Upper lobe of right lung (tissue), 1 donor: ENCODE measurements around the gene LPCAT2. TPM values are rescaled to one million over a fixed set of nuclear protein-coding genes. Genes with fewer than 3 reads are reported as not detected.

Source experiments
- ATAC-seq: fragments of 200-7000 bp; cut with Tn5 transposase; one replicate; pipeline ENCODE4 v1.9.1; 2020; ENCODE audit warnings: mild to moderate bottlenecking, moderate library complexity
- DNase-seq: peaks from one replicate; pipeline ENCODE4 v3.0.0-alpha.2; 2020
- H3K27ac ChIP-seq: fragments of 200-600 bp; one replicate; pipeline ENCODE4 v1.8.0; 2022
- H3K27me3 ChIP-seq: fragments of 200-600 bp; one replicate; pipeline ENCODE4 v1.8.0; 2022; ENCODE audit warnings: mild to moderate bottlenecking
- H3K36me3 ChIP-seq: fragments of 200-600 bp; one replicate; pipeline ENCODE4 v1.8.0; 2022
- H3K4me1 ChIP-seq: fragments of 200-600 bp; one replicate; pipeline ENCODE4 v1.8.0; 2022
- H3K4me3 ChIP-seq: fragments of 200-600 bp; one replicate; pipeline ENCODE4 v1.8.0; 2022; ENCODE audit warnings: mild to moderate bottlenecking
- H3K9me3 ChIP-seq: fragments of 200-600 bp; one replicate; pipeline ENCODE4 v1.8.0; 2022
- intact Hi-C: fragments of 100-400 bp; cut with DNase I; formaldehyde crosslinking; loops from one replicate; pipeline ENCODE4 v1.11.0; 2022
- total RNA-seq: library from RNA; stranded (reverse); fragmentation: NEBNext Ultra II Directional; extraction: Animal tissue kit (Norgen Biotek cat#: 25700); gene quantifications from one replicate; pipeline ENCODE4 v1.2.1, GENCODE V29; 2021
- TF ChIP-seq, protein P1 (sequence below): fragments of 200-600 bp; IDR thresholded peaks from one replicate; pipeline ENCODE4 v1.8.0; 2022; ENCODE audit warnings: antibody characterized with exemption
- donor health status: DM: no; HTN: yes; CAD: no; lungs with severe emphysema.

LPCAT2 gene
- total RNA-seq, 1 donor from 2014 or later: 32.8 TPM

DNA sequence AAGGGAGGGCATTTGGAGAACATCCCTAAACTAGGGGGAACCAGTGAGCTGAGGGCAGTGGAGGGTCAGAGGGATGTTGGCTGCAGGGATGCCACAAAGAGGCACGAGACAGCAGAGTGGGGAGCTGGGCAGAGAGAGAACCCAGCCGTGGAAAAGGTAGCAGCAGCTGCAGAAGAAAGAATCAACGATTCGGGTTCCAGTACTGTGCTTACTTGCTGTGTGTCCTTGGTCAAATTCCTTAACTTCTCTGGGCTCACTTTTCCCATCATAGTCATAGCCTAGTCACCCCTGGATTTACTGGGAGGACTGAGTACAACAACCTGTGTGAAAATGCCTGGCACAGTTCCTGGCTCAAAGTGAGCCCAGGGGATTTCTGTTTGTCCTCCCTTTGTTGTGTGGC lies 42.7 kb upstream of the LPCAT2 start:
- Histone ChIP-seq H3K9me3 (no peaks in the 10 kb centered on the region), H3K27me3 (no peaks in the 10 kb centered on the region), H3K4me3 (no peak overlapping the region), H3K27ac (no peak overlapping the region), H3K4me1 (peaks cover 7% of the 10 kb centered on the region), H3K36me3 (no peaks in the 10 kb centered on the region)
- DNase-seq (no peak), ATAC-seq (no peak)
- TF ChIP-seq, protein P1, sequence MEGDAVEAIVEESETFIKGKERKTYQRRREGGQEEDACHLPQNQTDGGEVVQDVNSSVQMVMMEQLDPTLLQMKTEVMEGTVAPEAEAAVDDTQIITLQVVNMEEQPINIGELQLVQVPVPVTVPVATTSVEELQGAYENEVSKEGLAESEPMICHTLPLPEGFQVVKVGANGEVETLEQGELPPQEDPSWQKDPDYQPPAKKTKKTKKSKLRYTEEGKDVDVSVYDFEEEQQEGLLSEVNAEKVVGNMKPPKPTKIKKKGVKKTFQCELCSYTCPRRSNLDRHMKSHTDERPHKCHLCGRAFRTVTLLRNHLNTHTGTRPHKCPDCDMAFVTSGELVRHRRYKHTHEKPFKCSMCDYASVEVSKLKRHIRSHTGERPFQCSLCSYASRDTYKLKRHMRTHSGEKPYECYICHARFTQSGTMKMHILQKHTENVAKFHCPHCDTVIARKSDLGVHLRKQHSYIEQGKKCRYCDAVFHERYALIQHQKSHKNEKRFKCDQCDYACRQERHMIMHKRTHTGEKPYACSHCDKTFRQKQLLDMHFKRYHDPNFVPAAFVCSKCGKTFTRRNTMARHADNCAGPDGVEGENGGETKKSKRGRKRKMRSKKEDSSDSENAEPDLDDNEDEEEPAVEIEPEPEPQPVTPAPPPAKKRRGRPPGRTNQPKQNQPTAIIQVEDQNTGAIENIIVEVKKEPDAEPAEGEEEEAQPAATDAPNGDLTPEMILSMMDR: no peak
- intact Hi-C loops: loop anchor here (10.0 kb wide), 1 partner anchor 239 kb away; no protein-coding TSS in a partner anchor

DNA sequence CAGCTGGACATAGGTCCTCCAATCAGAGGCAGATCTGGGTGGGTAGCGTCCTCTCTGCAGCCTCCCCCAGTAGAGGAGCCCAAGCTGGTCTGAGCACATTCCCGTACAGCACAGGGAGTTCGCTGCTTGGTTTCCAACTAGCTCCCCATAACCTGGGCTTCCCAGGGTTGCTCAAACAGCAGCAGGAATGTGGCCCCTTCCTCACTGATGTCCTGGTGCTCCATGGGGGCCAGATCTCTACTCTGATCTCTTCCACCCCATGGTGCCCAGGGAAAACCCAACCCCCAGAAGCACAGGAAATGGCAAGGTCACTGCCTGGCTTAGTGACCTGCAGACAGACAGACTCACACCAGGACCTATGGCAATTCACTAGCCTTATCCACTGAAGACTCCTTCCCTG lies 41.0 kb upstream of the LPCAT2 start:
- Histone ChIP-seq H3K36me3 (no peaks in the 10 kb centered on the region), H3K27ac (no peak overlapping the region), H3K4me3 (no peak overlapping the region), H3K27me3 (no peaks in the 10 kb centered on the region), H3K4me1 (peaks cover 7% of the 10 kb centered on the region), H3K9me3 (no peaks in the 10 kb centered on the region)
- intact Hi-C loops: loop anchor here (10.0 kb wide), 1 partner anchor 237 kb away; no protein-coding TSS in a partner anchor
- DNase-seq (no peak), ATAC-seq (no peak)
- TF ChIP-seq, protein P1: no peak

DNA sequence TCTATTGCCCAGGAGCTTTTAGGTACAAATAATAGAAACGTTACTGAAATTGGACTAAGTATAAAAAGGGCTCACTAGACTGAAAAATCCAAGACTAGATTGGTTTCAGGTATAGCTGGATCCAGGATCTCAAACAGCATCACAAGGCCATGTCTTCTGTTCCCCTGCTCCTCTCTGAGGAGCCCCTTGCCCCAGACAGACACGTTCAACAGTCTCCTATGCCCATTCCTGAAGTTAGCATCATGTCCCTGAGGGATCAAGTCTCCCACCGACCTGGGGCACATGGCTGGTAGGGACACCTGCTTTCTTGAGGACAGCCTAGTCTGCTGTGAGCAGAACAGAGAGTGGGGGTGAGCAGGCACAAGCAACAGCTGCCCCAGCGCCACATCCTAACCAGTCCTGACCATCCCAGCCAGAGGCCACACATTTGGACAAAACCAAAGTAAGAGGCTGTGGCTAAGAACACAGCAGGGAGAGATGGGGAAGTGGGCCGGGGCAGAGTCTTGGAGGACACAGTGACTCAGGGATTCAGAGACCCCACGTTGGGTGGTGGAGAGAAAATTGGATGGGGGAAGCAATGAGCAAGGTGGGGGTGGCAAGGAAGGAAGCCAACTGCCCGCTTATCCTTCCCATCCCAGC lies 40.4 kb upstream of the LPCAT2 start:
- Histone ChIP-seq H3K4me3 (no peak overlapping the region), H3K9me3 (no peaks in the 10 kb centered on the region), H3K27me3 (no peaks in the 10 kb centered on the region), H3K27ac (no peak overlapping the region), H3K4me1 (peaks cover 7% of the 10 kb centered on the region), H3K36me3 (no peaks in the 10 kb centered on the region)
- ATAC-seq (no peak), DNase-seq (no peak)
- intact Hi-C loops: loop anchor here (10.0 kb wide), 1 partner anchor 236 kb away; no protein-coding TSS in a partner anchor
- TF ChIP-seq, protein P1: no peak

DNA sequence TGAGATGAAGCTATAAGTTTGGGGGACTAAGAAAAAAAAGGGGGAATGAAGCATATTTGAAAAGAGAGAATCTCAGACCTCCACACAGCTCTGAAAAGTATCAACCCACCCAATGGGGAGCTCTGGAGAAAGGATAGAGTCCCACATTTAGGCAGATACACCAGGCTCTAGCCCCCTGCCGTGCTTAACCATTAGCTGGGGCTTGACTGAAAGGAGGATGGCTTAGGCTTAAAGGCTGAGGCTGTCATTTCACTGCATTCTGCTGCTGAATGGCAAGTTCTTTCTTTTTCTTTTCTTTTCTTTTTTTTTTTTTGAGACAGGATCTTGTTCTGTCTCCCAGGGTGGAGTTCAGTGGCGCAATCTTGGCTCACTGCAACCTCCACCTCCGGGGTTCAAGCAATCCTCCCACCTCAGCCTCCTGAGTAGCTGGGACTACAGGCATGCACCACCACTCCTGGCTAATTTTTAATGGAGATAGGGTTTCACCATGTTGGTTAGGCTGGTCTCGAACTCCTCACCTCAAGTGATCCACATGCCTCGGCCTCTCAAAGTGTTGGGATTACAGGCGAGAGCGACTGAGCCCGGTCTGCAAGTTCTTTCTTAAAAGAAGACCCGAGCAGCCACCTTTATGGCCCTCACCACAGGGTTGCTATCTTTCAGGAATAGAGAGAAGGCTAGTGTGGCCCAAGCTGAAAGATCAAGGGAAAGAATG lies 38.9 kb upstream of the LPCAT2 start:
- Histone ChIP-seq H3K9me3 (no peaks in the 10 kb centered on the region), H3K27ac (peak overlapping the region; percentile 18), H3K36me3 (no peaks in the 10 kb centered on the region), H3K4me3 (no peak overlapping the region), H3K4me1 (peaks cover 7% of the 10 kb centered on the region), H3K27me3 (no peaks in the 10 kb centered on the region)
- TF ChIP-seq, protein P1: no peak
- DNase-seq (no peak), ATAC-seq (no peak)
- intact Hi-C loops: loop anchor here (10.0 kb wide), 1 partner anchor 235 kb away; no protein-coding TSS in a partner anchor

DNA sequence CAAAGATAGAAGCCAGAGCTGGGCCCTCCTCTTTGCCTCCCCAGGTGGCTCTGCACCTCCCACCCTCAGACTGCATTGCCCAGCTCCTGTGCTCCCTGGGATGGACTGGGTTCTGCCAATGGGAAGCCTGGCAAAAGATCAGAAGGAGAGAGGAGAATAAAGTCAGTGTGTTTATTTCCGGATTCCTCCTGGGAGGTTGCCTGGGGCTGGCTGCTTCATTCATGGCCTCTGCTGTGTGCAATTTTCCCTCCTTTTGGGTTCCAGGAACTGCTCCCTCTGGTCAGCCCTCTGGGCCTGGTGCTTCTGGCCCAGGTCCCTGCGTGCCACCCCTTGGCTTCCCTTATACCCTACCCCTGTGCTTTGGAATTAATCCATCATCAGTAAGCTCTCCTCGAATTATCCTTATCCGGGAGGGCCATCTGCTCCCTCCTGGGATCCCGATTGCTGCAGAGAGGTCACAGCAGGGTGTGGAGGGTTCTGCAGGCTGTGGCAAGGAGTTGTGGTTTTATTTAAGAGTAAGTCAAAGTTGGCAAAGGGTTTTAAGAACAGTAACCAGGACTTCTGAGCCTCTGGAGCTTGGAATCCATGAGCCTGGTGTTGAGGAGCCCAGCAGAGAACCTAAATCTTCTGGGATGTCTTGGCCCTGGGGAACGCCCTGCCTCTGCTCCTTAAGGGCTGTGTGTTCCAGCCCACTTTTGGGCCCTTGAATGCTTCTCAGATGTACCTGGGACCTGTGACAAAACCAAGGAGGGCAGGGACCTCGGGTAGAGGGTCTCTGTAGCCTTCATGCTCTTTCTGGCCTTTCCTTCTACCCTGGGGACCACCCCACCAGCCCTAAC lies 38.1 kb upstream of the LPCAT2 start:
- Histone ChIP-seq H3K27me3 (no peaks in the 10 kb centered on the region), H3K27ac (peak overlapping the region; percentile 18), H3K4me3 (no peak overlapping the region), H3K4me1 (peaks cover 7% of the 10 kb centered on the region), H3K36me3 (no peaks in the 10 kb centered on the region), H3K9me3 (no peaks in the 10 kb centered on the region)
- DNase-seq: no peak
- intact Hi-C loops: no loop called here
- TF ChIP-seq, protein P1: no peak
- ATAC-seq: peak; percentile 35
